Measurements from ENCODE around the gene PTPN22.

- no peak for TF ChIP-seq POLR2A (IDR thresholded peaks at IDR 0.05)
- TF ChIP-seq, protein P1, sequence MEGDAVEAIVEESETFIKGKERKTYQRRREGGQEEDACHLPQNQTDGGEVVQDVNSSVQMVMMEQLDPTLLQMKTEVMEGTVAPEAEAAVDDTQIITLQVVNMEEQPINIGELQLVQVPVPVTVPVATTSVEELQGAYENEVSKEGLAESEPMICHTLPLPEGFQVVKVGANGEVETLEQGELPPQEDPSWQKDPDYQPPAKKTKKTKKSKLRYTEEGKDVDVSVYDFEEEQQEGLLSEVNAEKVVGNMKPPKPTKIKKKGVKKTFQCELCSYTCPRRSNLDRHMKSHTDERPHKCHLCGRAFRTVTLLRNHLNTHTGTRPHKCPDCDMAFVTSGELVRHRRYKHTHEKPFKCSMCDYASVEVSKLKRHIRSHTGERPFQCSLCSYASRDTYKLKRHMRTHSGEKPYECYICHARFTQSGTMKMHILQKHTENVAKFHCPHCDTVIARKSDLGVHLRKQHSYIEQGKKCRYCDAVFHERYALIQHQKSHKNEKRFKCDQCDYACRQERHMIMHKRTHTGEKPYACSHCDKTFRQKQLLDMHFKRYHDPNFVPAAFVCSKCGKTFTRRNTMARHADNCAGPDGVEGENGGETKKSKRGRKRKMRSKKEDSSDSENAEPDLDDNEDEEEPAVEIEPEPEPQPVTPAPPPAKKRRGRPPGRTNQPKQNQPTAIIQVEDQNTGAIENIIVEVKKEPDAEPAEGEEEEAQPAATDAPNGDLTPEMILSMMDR (IDR thresholded peaks at IDR 0.05): no peak
Measured at GRCh38 chr1:113917400-113918082, 46.0 kb upstream of the PTPN22 start.

All from sigmoid colon (tissue), 3 donors.